ENCODE results near the gene CNKSR2.

Gene CNKSR2

DNA sequence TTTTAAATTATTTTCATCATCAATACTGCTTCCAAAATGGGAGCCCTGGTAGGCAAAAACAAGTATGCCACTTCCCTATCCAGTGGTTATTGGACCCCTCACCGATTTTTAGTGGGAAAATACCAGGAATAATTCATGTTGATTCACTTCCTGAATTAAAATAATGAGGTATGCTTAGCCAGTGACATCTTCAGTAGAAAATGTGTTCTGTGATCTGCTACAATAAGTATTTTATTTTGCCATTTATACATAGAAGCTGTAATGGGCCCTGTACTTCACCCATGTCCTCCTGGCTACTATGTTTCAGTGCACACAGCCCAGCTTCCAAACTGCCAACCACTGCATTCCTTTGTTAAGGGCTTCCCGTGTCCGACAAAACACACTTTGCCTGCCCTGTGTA lies 324.9 kb downstream of the CNKSR2 start:
- Histone ChIP-seq H3F3A (ENCODE audit: insufficient read depth, low read length) (no peaks in the 10 kb centered on the region), H3K9me2 (replicated peaks; ENCODE audit: insufficient read depth, low read length) (no peaks in the 10 kb centered on the region), H3K36me3 (replicated peaks; ENCODE audit: insufficient read depth, low read length) (no peaks in the 10 kb centered on the region), H3K9ac (ENCODE audit: low read length) (no peak overlapping the region), H4K20me1 (ENCODE audit: insufficient read depth, low read length) (no peaks in the 10 kb centered on the region), H3K27me3 (replicated peaks; ENCODE audit: insufficient read depth, low read length) (no peaks in the 10 kb centered on the region), H3K79me2 (ENCODE audit: low read length) (no peaks in the 10 kb centered on the region), H2AFZ (ENCODE audit: low read length) (no peak overlapping the region), H3K27ac (ENCODE audit: low read length) (no peak overlapping the region), H3K4me3 (ENCODE audit: low read length) (no peak overlapping the region), H3K4me1 (ENCODE audit: low read length) (no peaks in the 10 kb centered on the region), H3K9me3 (replicated peaks; ENCODE audit: insufficient read depth, low read length) (no peaks in the 10 kb centered on the region), H3K4me2 (ENCODE audit: low read depth, low read length) (no peak overlapping the region)
- TF ChIP-seq EZH2 (optimal IDR thresholded peaks at IDR 0.05; ENCODE audit: low read depth, low read length) (no peak), EZH2phosphoT487 (IDR thresholded peaks at IDR 0.05; ENCODE audit: low read length) (no peak)
- TF ChIP-seq, protein P1, sequence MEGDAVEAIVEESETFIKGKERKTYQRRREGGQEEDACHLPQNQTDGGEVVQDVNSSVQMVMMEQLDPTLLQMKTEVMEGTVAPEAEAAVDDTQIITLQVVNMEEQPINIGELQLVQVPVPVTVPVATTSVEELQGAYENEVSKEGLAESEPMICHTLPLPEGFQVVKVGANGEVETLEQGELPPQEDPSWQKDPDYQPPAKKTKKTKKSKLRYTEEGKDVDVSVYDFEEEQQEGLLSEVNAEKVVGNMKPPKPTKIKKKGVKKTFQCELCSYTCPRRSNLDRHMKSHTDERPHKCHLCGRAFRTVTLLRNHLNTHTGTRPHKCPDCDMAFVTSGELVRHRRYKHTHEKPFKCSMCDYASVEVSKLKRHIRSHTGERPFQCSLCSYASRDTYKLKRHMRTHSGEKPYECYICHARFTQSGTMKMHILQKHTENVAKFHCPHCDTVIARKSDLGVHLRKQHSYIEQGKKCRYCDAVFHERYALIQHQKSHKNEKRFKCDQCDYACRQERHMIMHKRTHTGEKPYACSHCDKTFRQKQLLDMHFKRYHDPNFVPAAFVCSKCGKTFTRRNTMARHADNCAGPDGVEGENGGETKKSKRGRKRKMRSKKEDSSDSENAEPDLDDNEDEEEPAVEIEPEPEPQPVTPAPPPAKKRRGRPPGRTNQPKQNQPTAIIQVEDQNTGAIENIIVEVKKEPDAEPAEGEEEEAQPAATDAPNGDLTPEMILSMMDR (IDR thresholded peaks at IDR 0.05; ENCODE audit: low read length), result no peak
- DNase-seq, result no peak

DNA sequence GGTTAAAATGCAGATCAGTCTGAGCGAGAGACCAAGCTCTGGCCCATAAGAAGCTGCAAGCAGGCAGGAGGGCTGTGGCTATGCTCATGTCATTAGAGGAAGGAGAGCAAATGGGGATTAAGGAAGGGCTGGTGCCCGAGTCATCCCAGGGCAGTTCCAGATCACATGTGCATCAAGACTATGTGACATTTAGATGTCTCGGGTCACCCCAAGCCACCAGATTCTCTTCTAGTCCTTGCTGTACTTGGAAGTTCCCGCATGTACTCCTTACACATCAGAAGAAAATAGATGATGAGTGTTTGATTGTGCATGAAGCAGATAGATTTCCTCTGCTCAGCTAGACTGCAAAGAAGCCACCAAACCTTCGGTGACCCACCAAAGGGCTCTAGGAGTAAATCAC lies 326.1 kb downstream of the CNKSR2 start:
- Histone ChIP-seq H3K9me3 (replicated peaks; ENCODE audit: insufficient read depth, low read length) (no peaks in the 10 kb centered on the region), H3K79me2 (ENCODE audit: low read length) (no peaks in the 10 kb centered on the region), H3K4me2 (ENCODE audit: low read depth, low read length) (no peak overlapping the region), H3K9me2 (replicated peaks; ENCODE audit: insufficient read depth, low read length) (no peaks in the 10 kb centered on the region), H4K20me1 (ENCODE audit: insufficient read depth, low read length) (no peaks in the 10 kb centered on the region), H3K27ac (ENCODE audit: low read length) (no peak overlapping the region), H3K4me3 (ENCODE audit: low read length) (no peak overlapping the region), H3K4me1 (ENCODE audit: low read length) (no peaks in the 10 kb centered on the region), H3F3A (ENCODE audit: insufficient read depth, low read length) (no peaks in the 10 kb centered on the region), H2AFZ (ENCODE audit: low read length) (no peak overlapping the region), H3K9ac (ENCODE audit: low read length) (no peak overlapping the region), H3K27me3 (replicated peaks; ENCODE audit: insufficient read depth, low read length) (no peaks in the 10 kb centered on the region), H3K36me3 (replicated peaks; ENCODE audit: insufficient read depth, low read length) (no peaks in the 10 kb centered on the region)
- TF ChIP-seq, protein P1 (IDR thresholded peaks at IDR 0.05; ENCODE audit: low read length), result no peak
- TF ChIP-seq EZH2phosphoT487 (IDR thresholded peaks at IDR 0.05; ENCODE audit: low read length), result no peak
- TF ChIP-seq EZH2 (optimal IDR thresholded peaks at IDR 0.05; ENCODE audit: low read depth, low read length), result no peak
- DNase-seq, result no peak

DNA sequence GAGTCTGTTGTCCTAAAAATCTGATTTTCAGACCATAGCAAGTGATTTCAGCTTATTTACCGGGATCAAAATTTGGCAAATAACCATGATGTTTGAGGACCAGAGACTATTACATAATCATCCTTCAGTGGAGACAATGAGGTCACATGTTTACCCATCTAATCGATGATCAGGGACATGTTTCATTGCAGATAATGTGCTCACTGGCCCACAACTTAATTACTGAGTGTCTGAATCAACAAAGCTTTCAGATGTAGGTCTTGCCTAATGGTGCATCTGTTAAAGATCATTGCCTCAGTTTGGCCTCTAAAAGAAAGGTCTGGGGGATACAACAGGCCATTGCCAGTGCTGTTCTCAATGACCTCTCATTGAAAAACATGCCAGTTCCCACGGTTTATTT lies 326.7 kb downstream of the CNKSR2 start:
- Histone ChIP-seq H3K27ac (ENCODE audit: low read length) (no peak overlapping the region), H4K20me1 (ENCODE audit: insufficient read depth, low read length) (no peaks in the 10 kb centered on the region), H3K27me3 (replicated peaks; ENCODE audit: insufficient read depth, low read length) (no peaks in the 10 kb centered on the region), H3K4me1 (ENCODE audit: low read length) (no peaks in the 10 kb centered on the region), H3K79me2 (ENCODE audit: low read length) (no peaks in the 10 kb centered on the region), H3K4me2 (ENCODE audit: low read depth, low read length) (no peak overlapping the region), H2AFZ (ENCODE audit: low read length) (no peak overlapping the region), H3K9me3 (replicated peaks; ENCODE audit: insufficient read depth, low read length) (no peaks in the 10 kb centered on the region), H3K9ac (ENCODE audit: low read length) (no peak overlapping the region), H3K9me2 (replicated peaks; ENCODE audit: insufficient read depth, low read length) (no peaks in the 10 kb centered on the region), H3K4me3 (ENCODE audit: low read length) (no peak overlapping the region), H3K36me3 (replicated peaks; ENCODE audit: insufficient read depth, low read length) (no peaks in the 10 kb centered on the region), H3F3A (ENCODE audit: insufficient read depth, low read length) (no peaks in the 10 kb centered on the region)
- DNase-seq, result no peak
- no peak for TF ChIP-seq EZH2 (optimal IDR thresholded peaks at IDR 0.05; ENCODE audit: low read depth, low read length)
- TF ChIP-seq EZH2phosphoT487 (IDR thresholded peaks at IDR 0.05; ENCODE audit: low read length), result no peak
- TF ChIP-seq, protein P1 (IDR thresholded peaks at IDR 0.05; ENCODE audit: low read length), result no peak
